Umbilical cord (tissue), 2 donors: ENCODE results near the gene CASKIN1. TPM values are rescaled to one million over a fixed set of nuclear protein-coding genes. Genes with fewer than 3 reads are reported as not detected.

Experiments
- DNase-seq: peaks from one replicate; pipeline ENCODE4 v3.0.0-alpha.2; 2015; ENCODE audit warnings: low spot score
- total RNA-seq: library from RNA; depleted of rRNA; stranded (reverse); fragments of >200 nt; gene quantifications from one replicate; pipeline ENCODE4 v1.2.3, GENCODE V29; 2014; ENCODE audit warnings: low replicate concordance; ENCODE audit not compliant: insufficient read depth

Gene CASKIN1
- total RNA-seq, 1 donor from 2014 or later = not detected

- no peak for DNase-seq
These were observed 37.7 kb upstream of the CASKIN1 start for GRCh38 chr16:2233872-2234812.

- DNase-seq = no peak
These were observed 36.8 kb upstream of the CASKIN1 start for GRCh38 chr16:2233046-2233775.

GRCh38 chr16:2232094-2232990, 35.9 kb upstream of the CASKIN1 start:
- DNase-seq = no peak

- DNase-seq = no peak
These were observed 34.9 kb upstream of the CASKIN1 start for GRCh38 chr16:2231016-2231931.

GRCh38 chr16:2230376-2230775, 34.0 kb upstream of the CASKIN1 start:
- DNase-seq = no peak

- DNase-seq = no peak
These were observed 33.3 kb upstream of the CASKIN1 start for GRCh38 chr16:2229632-2230250.

- no peak for DNase-seq
These were observed 32.7 kb upstream of the CASKIN1 start for GRCh38 chr16:2229091-2229490.

- DNase-seq = no peak
These were observed 31.9 kb upstream of the CASKIN1 start for GRCh38 chr16:2228161-2228824.

- DNase-seq = no peak
These were observed 30.5 kb upstream of the CASKIN1 start for GRCh38 chr16:2226918-2227317.

GRCh38 chr16:2226245-2226793, 29.9 kb upstream of the CASKIN1 start:
- DNase-seq = no peak

GRCh38 chr16:2223942-2224486, 27.6 kb upstream of the CASKIN1 start:
- DNase-seq = peak; percentile 44

GRCh38 chr16:2223221-2223941, 27.0 kb upstream of the CASKIN1 start, which contains the start of gene E4F1:
E4F1 (plus strand) TSS chr16:2223591; CDS start chr16:2223614, 23 bp downstream.
- DNase-seq = peak; percentile 100

- DNase-seq = no peak
These were observed 19.9 kb upstream of the CASKIN1 start for GRCh38 chr16:2216330-2216729.

GRCh38 chr16:2214719-2214968, 18.2 kb upstream of the CASKIN1 start, which contains the start of gene PGP:
PGP (minus strand) TSS chr16:2214840; CDS start chr16:2214777, 63 bp downstream.
- DNase-seq = no peak

GRCh38 chr16:2213817-2214718, 17.7 kb upstream of the CASKIN1 start:
- DNase-seq = no peak

- no peak for DNase-seq
These were observed 16.2 kb upstream of the CASKIN1 start for GRCh38 chr16:2212362-2213324.
